Thoracic aorta (tissue), 2 donors: ENCODE results near the gene TBX4. TPM values are rescaled to one million over a fixed set of nuclear protein-coding genes. Genes with fewer than 3 reads are reported as not detected.

ENCODE experiments used
- ATAC-seq: fragments of 150-250 bp; one replicate; pipeline ENCODE4 v1.8.0; 2017; ENCODE audit warnings: low read depth; ENCODE audit not compliant: insufficient number of reproducible peaks, low FRiP score
- DNase-seq: peaks from one replicate; pipeline ENCODE4 v3.0.0-alpha.2; 2020; ENCODE audit warnings: low spot score
- H3K27ac ChIP-seq, 2 donors: fragments of 200-600 bp; sonication (generic); 1 replicate in 1 of 2; 2 replicates in 1 of 2; pipeline ENCODE4 v1.5.1; 2016; ENCODE audit warnings: mild to moderate bottlenecking in 2 of 2, moderate library complexity in 2 of 2
- H3K27me3 ChIP-seq: fragments of 200-600 bp; sonication (generic); replicated peaks from 2 replicates; pipeline ENCODE4 v1.6.0; 2016; ENCODE audit warnings: mild to moderate bottlenecking; ENCODE audit not compliant: insufficient read depth
- H3K36me3 ChIP-seq: fragments of 200-600 bp; sonication (generic); one replicate; pipeline ENCODE4 v1.5.1; 2016
- H3K4me1 ChIP-seq, 2 donors: fragments of 200-600 bp; sonication (generic); 1 replicate in 1 of 2; 2 replicates in 1 of 2; pipeline versions ENCODE4 v1.5.1 to v1.6.0; 2016; ENCODE audit warnings: low read depth in 2 of 2, mild to moderate bottlenecking in 1 of 2; ENCODE audit not compliant: control insufficient read depth in 1 of 2
- H3K4me3 ChIP-seq: fragments of 200-600 bp; sonication (generic); 2 replicates; pipeline ENCODE4 v1.5.1; 2016; ENCODE audit warnings: mild to moderate bottlenecking
- H3K9me3 ChIP-seq: fragments of 200-600 bp; sonication (generic); 2 replicates; pipeline ENCODE4 v1.5.1; 2016
- CTCF ChIP-seq: fragments of 200-600 bp; sonication (generic); IDR thresholded peaks from one replicate; pipeline ENCODE4 v1.5.1; 2019; ENCODE audit warnings: antibody characterized with exemption
- total RNA-seq, 2 donors: library from RNA; depleted of rRNA; stranded (reverse); fragments of >200 nt; gene quantifications; one replicate each; pipeline versions ENCODE4 v1.1.0 to v1.2.3, GENCODE V29; 2016

The TBX4 gene
- total RNA-seq, 2 donors from 2014 or later: not detected

- Histone ChIP-seq H3K27me3 (no peaks in the 10 kb centered on the region), H3K9me3 (no peaks in the 10 kb centered on the region), H3K36me3 (no peaks in the 10 kb centered on the region), H3K4me3 (no peak overlapping the region), H3K4me1 (no peaks in the 10 kb centered on the region), H3K27ac (no peak overlapping the region)
- TF ChIP-seq CTCF: no peak
- DNase-seq: no peak
- no peak for ATAC-seq
Observed at GRCh38 chr17:61510237-61510636, 58.0 kb downstream of the TBX4 start.

- H3K27me3 ChIP-seq: no peaks in the 10 kb centered on the region
- no peaks in the 10 kb centered on the region for H3K4me1 ChIP-seq
- TF ChIP-seq CTCF: no peak
- ATAC-seq: no peak
- DNase-seq: no peak
- H3K27ac ChIP-seq: no peak overlapping the region
- H3K9me3 ChIP-seq: no peaks in the 10 kb centered on the region
- no peak overlapping the region for H3K4me3 ChIP-seq
- no peaks in the 10 kb centered on the region for H3K36me3 ChIP-seq
Observed at GRCh38 chr17:61510991-61511390, 58.8 kb downstream of the TBX4 start.

- no peaks in the 10 kb centered on the region for H3K9me3 ChIP-seq
- no peak for TF ChIP-seq CTCF
- no peaks in the 10 kb centered on the region for H3K36me3 ChIP-seq
- H3K27me3 ChIP-seq: no peaks in the 10 kb centered on the region
- H3K27ac ChIP-seq: no peak overlapping the region
- H3K4me1 ChIP-seq: no peaks in the 10 kb centered on the region
- ATAC-seq: no peak
- no peak for DNase-seq
- no peak overlapping the region for H3K4me3 ChIP-seq
Observed at GRCh38 chr17:61511480-61512182, 59.4 kb downstream of the TBX4 start.

- no peak for DNase-seq
- TF ChIP-seq CTCF: no peak
Observed at GRCh38 chr17:61514491-61514890, 62.3 kb downstream of the TBX4 start.

GRCh38 chr17:61517265-61517664 lies 65.0 kb downstream of the TBX4 start:
- ATAC-seq: no peak
- no peaks in the 10 kb centered on the region for H3K27me3 ChIP-seq

More at GRCh38 chr17:61514491-61514890, 62.3 kb downstream of the TBX4 start:
- no peak overlapping the region for H3K27ac ChIP-seq
- no peaks in the 10 kb centered on the region for H3K4me1 ChIP-seq
- H3K4me3 ChIP-seq: no peak overlapping the region
- no peak for ATAC-seq
- no peaks in the 10 kb centered on the region for H3K9me3 ChIP-seq
- H3K36me3 ChIP-seq: no peaks in the 10 kb centered on the region
- no peaks in the 10 kb centered on the region for H3K27me3 ChIP-seq

More at GRCh38 chr17:61517265-61517664, 65.0 kb downstream of the TBX4 start:
- Histone ChIP-seq H3K4me1 (no peaks in the 10 kb centered on the region), H3K4me3 (no peak overlapping the region), H3K36me3 (no peaks in the 10 kb centered on the region), H3K9me3 (no peaks in the 10 kb centered on the region), H3K27ac (no peak overlapping the region)
- no peak for TF ChIP-seq CTCF
- no peak for DNase-seq
